ENCODE measurements around the gene IFI16. TPM values are rescaled to one million over a fixed set of nuclear protein-coding genes. Genes with fewer than 3 reads are reported as not detected.
A peak's percentile ranks its signal among the peaks of the same experiment; 100 is the strongest.
"Not testable (repeated sequence)": the region's sequence is repeated elsewhere in the genome, so short reads cannot be mapped to it uniquely, and the experiment has no call there.

Gene IFI16
- total and polyA plus RNA-seq, 4 donors = 36.6 to 174 (median 110) TPM

GRCh38 chr1:159011001-159011400, 1.3 kb downstream of the IFI16 start:
- H3K9me3 ChIP-seq (ENCODE audit: control insufficient read depth, low read length); H3K4me1 ChIP-seq (ENCODE audit: control insufficient read depth in 1 of 2, insufficient read depth in 2 of 2, low read length in 2 of 2); H3K36me3 ChIP-seq (ENCODE audit: control insufficient read depth in 1 of 2, insufficient read depth in 2 of 2, low read length in 1 of 2); ATAC-seq (ENCODE audit: low FRiP score); H3K27ac ChIP-seq (ENCODE audit: low read depth in 1 of 2, low read length in 2 of 2); H3K27me3 ChIP-seq (ENCODE audit: control insufficient read depth in 1 of 2, insufficient read depth in 2 of 2, low read length in 1 of 2); DNase-seq: not testable (repeated sequence)
- intact Hi-C loops (cut with DNase I) = loop anchor here in 1 of 2 donors (10.0 kb wide), 1 partner anchor 1046 kb away; no protein-coding TSS in a partner anchor
- H3K4me3 ChIP-seq (ENCODE audit: low read length in 2 of 2) = peak overlapping the region in 1 of 2 donors; percentile 54
- WGBS, 2 donors = 70 to 76% methylated on average over 9 of the region's 9 CpGs

GRCh38 chr1:159011751-159012150, 2.0 kb downstream of the IFI16 start:
- no peak overlapping the region for H3K27ac ChIP-seq (ENCODE audit: low read depth in 1 of 2, low read length in 2 of 2)
- intact Hi-C loops (cut with DNase I) = loop anchor here in 1 of 2 donors (10.0 kb wide), 1 partner anchor 1047 kb away; no protein-coding TSS in a partner anchor

GRCh38 chr1:159012495-159012894, 2.8 kb downstream of the IFI16 start:
- Histone ChIP-seq H3K4me3 (ENCODE audit: low read length in 2 of 2) (no peak overlapping the region), H3K4me1 (ENCODE audit: control insufficient read depth in 1 of 2, insufficient read depth in 2 of 2, low read length in 2 of 2) (no peaks in the 10 kb centered on the region), H3K9me3 (ENCODE audit: control insufficient read depth, low read length) (no peaks in the 10 kb centered on the region), H3K36me3 (ENCODE audit: control insufficient read depth in 1 of 2, insufficient read depth in 2 of 2, low read length in 1 of 2) (peaks cover 2 to 4% of the 10 kb centered on the region in 2 donors), H3K27ac (ENCODE audit: low read depth in 1 of 2, low read length in 2 of 2) (no peak overlapping the region), H3K27me3 (ENCODE audit: control insufficient read depth in 1 of 2, insufficient read depth in 2 of 2, low read length in 1 of 2) (no peaks in the 10 kb centered on the region)
- ATAC-seq (ENCODE audit: low FRiP score) (no peak), DNase-seq (no peak)
- intact Hi-C loops (cut with DNase I) = loop anchor here in 1 of 2 donors (10.0 kb wide), 1 partner anchor 1048 kb away; no protein-coding TSS in a partner anchor
- WGBS, 2 donors = 65 to 71% methylated on average over 6 of the region's 6 CpGs

More at GRCh38 chr1:159011751-159012150, 2.0 kb downstream of the IFI16 start:
- Histone ChIP-seq H3K9me3 (ENCODE audit: control insufficient read depth, low read length) (no peaks in the 10 kb centered on the region), H3K4me1 (ENCODE audit: control insufficient read depth in 1 of 2, insufficient read depth in 2 of 2, low read length in 2 of 2) (no peaks in the 10 kb centered on the region), H3K27me3 (ENCODE audit: control insufficient read depth in 1 of 2, insufficient read depth in 2 of 2, low read length in 1 of 2) (no peaks in the 10 kb centered on the region), H3K4me3 (ENCODE audit: low read length in 2 of 2) (no peak overlapping the region), H3K36me3 (ENCODE audit: control insufficient read depth in 1 of 2, insufficient read depth in 2 of 2, low read length in 1 of 2) (peaks cover 2 to 3% of the 10 kb centered on the region in 2 donors)
- DNase-seq = no peak
- ATAC-seq (ENCODE audit: low FRiP score) = no peak

GRCh38 chr1:159014003-159014571, 4.4 kb downstream of the IFI16 start:
- Histone ChIP-seq H3K36me3 (ENCODE audit: control insufficient read depth in 1 of 2, insufficient read depth in 2 of 2, low read length in 1 of 2) (peaks cover 4% of the 10 kb centered on the region in 2 donors), H3K27ac (ENCODE audit: low read depth in 1 of 2, low read length in 2 of 2) (no peak overlapping the region), H3K27me3 (ENCODE audit: control insufficient read depth in 1 of 2, insufficient read depth in 2 of 2, low read length in 1 of 2) (no peaks in the 10 kb centered on the region), H3K9me3 (ENCODE audit: control insufficient read depth, low read length) (no peaks in the 10 kb centered on the region), H3K4me3 (ENCODE audit: low read length in 2 of 2) (no peak overlapping the region), H3K4me1 (ENCODE audit: control insufficient read depth in 1 of 2, insufficient read depth in 2 of 2, low read length in 2 of 2) (no peaks in the 10 kb centered on the region)
- DNase-seq (no peak), ATAC-seq (ENCODE audit: low FRiP score) (no peak)
- WGBS, 2 donors = 92 to 94% methylated on average over 3 of the region's 3 CpGs
- intact Hi-C loops (cut with DNase I) = loop anchor here in 1 of 2 donors (10.0 kb wide), 1 partner anchor 1049 kb away; no protein-coding TSS in a partner anchor

GRCh38 chr1:159014851-159015250, 5.1 kb downstream of the IFI16 start:
- H3K27me3 ChIP-seq (ENCODE audit: control insufficient read depth in 1 of 2, insufficient read depth in 2 of 2, low read length in 1 of 2) = no peaks in the 10 kb centered on the region
- DNase-seq = no peak
- no peak overlapping the region for H3K27ac ChIP-seq (ENCODE audit: low read depth in 1 of 2, low read length in 2 of 2)
- ATAC-seq (ENCODE audit: low FRiP score) = no peak
- intact Hi-C loops (cut with DNase I) = loop anchor here in 1 of 2 donors (10.0 kb wide), 1 partner anchor 1050 kb away; no protein-coding TSS in a partner anchor
- peaks cover 4% of the 10 kb centered on the region in 2 donors for H3K36me3 ChIP-seq (ENCODE audit: control insufficient read depth in 1 of 2, insufficient read depth in 2 of 2, low read length in 1 of 2)
- no peaks in the 10 kb centered on the region for H3K4me1 ChIP-seq (ENCODE audit: control insufficient read depth in 1 of 2, insufficient read depth in 2 of 2, low read length in 2 of 2)
- no peaks in the 10 kb centered on the region for H3K9me3 ChIP-seq (ENCODE audit: control insufficient read depth, low read length)
- no peak overlapping the region for H3K4me3 ChIP-seq (ENCODE audit: low read length in 2 of 2)
- 92% methylated on average over 3 of the region's 3 CpGs for WGBS, 2 donors

- no peaks in the 10 kb centered on the region for H3K4me1 ChIP-seq (ENCODE audit: control insufficient read depth in 1 of 2, insufficient read depth in 2 of 2, low read length in 2 of 2)
- H3K36me3 ChIP-seq (ENCODE audit: control insufficient read depth in 1 of 2, insufficient read depth in 2 of 2, low read length in 1 of 2) = peaks cover 4% of the 10 kb centered on the region in 2 donors
Observed at GRCh38 chr1:159015440-159015909, 5.8 kb downstream of the IFI16 start.

GRCh38 chr1:159023723-159024122, 14.0 kb downstream of the IFI16 start:
- intact Hi-C loops (cut with DNase I) = no loop called here
- 72 to 78% methylated on average over 10 of the region's 10 CpGs for WGBS, 2 donors
- no peaks in the 10 kb centered on the region for H3K4me1 ChIP-seq (ENCODE audit: control insufficient read depth in 1 of 2, insufficient read depth in 2 of 2, low read length in 2 of 2)
- ATAC-seq (ENCODE audit: low FRiP score) = no peak
- H3K27ac ChIP-seq (ENCODE audit: low read depth in 1 of 2, low read length in 2 of 2) = no peak overlapping the region
- H3K27me3 ChIP-seq (ENCODE audit: control insufficient read depth in 1 of 2, insufficient read depth in 2 of 2, low read length in 1 of 2) = no peaks in the 10 kb centered on the region
- no peak overlapping the region for H3K4me3 ChIP-seq (ENCODE audit: low read length in 2 of 2)
- H3K9me3 ChIP-seq (ENCODE audit: control insufficient read depth, low read length) = no peaks in the 10 kb centered on the region
- DNase-seq = no peak
- no peaks in the 10 kb centered on the region for H3K36me3 ChIP-seq (ENCODE audit: control insufficient read depth in 1 of 2, insufficient read depth in 2 of 2, low read length in 1 of 2)

More at GRCh38 chr1:159015440-159015909, 5.8 kb downstream of the IFI16 start:
- H3K27ac ChIP-seq (ENCODE audit: low read depth in 1 of 2, low read length in 2 of 2) = no peak overlapping the region
- no peaks in the 10 kb centered on the region for H3K27me3 ChIP-seq (ENCODE audit: control insufficient read depth in 1 of 2, insufficient read depth in 2 of 2, low read length in 1 of 2)
- no peak overlapping the region for H3K4me3 ChIP-seq (ENCODE audit: low read length in 2 of 2)
- peak; percentile 91 for ATAC-seq (ENCODE audit: low FRiP score)
- peak in 1 of 2 donors; percentile 81 for DNase-seq
- 83 to 85% methylated on average over 4 of the region's 4 CpGs for whole genome bisulfite sequencing, 2 donors
- intact Hi-C loops (cut with DNase I) = loop anchor here in 1 of 2 donors (10.0 kb wide), 1 partner anchor 1051 kb away; no protein-coding TSS in a partner anchor
- no peaks in the 10 kb centered on the region for H3K9me3 ChIP-seq (ENCODE audit: control insufficient read depth, low read length)

GRCh38 chr1:159025043-159025442, 15.3 kb downstream of the IFI16 start:
- intact Hi-C loops (cut with DNase I) = no loop called here
- H3K27ac ChIP-seq (ENCODE audit: low read depth in 1 of 2, low read length in 2 of 2) = no peak overlapping the region
- H3K4me3 ChIP-seq (ENCODE audit: low read length in 2 of 2) = no peak overlapping the region
- no peak for DNase-seq
- H3K9me3 ChIP-seq (ENCODE audit: control insufficient read depth, low read length) = no peaks in the 10 kb centered on the region
- no peaks in the 10 kb centered on the region for H3K4me1 ChIP-seq (ENCODE audit: control insufficient read depth in 1 of 2, insufficient read depth in 2 of 2, low read length in 2 of 2)
- no peak for ATAC-seq (ENCODE audit: low FRiP score)
- no peaks in the 10 kb centered on the region for H3K36me3 ChIP-seq (ENCODE audit: control insufficient read depth in 1 of 2, insufficient read depth in 2 of 2, low read length in 1 of 2)
- 97% methylated on average over 7 of the region's 7 CpGs for WGBS, 2 donors
- H3K27me3 ChIP-seq (ENCODE audit: control insufficient read depth in 1 of 2, insufficient read depth in 2 of 2, low read length in 1 of 2) = no peaks in the 10 kb centered on the region

GRCh38 chr1:159026841-159027240, 17.1 kb downstream of the IFI16 start:
- H3K27me3 ChIP-seq (ENCODE audit: control insufficient read depth in 1 of 2, insufficient read depth in 2 of 2, low read length in 1 of 2); ATAC-seq (ENCODE audit: low FRiP score); H3K36me3 ChIP-seq (ENCODE audit: control insufficient read depth in 1 of 2, insufficient read depth in 2 of 2, low read length in 1 of 2); H3K9me3 ChIP-seq (ENCODE audit: control insufficient read depth, low read length); intact Hi-C loops (cut with DNase I); DNase-seq; H3K27ac ChIP-seq (ENCODE audit: low read depth in 1 of 2, low read length in 2 of 2); H3K4me1 ChIP-seq (ENCODE audit: control insufficient read depth in 1 of 2, insufficient read depth in 2 of 2, low read length in 2 of 2); H3K4me3 ChIP-seq (ENCODE audit: low read length in 2 of 2): not testable (repeated sequence)
- WGBS, 2 donors = 87 to 93% methylated on average over 2 of the region's 2 CpGs

All from aorta (tissue), 5 donors.